PFSK-1 (cell line): ENCODE results near the gene GPR132.

Source experiments
- FOXP2 ChIP-seq: optimal IDR thresholded peaks from 2 replicates; pipeline ENCODE3; 2011; ENCODE audit warnings: borderline replicate concordance, control low read depth, inconsistent platforms; ENCODE audit not compliant: insufficient read depth; ENCODE audit errors: extremely low read length, extremely low read depth
- POLR2AphosphoS5 ChIP-seq: IDR thresholded peaks from 2 replicates; pipeline ENCODE4 v1.6.1; 2012; ENCODE audit warnings: low read depth, mild to moderate bottlenecking, control low read depth, low read length, moderate library complexity
- REST ChIP-seq, 2 experiments: IDR thresholded peaks; 2 replicates each; pipeline versions ENCODE4 v1.6.1 to v1.8.0; 2011 to 2012; ENCODE audit warnings: low read depth in 2 of 2, low read length in 2 of 2, control low read depth in 1 of 2, inconsistent platforms in 1 of 2, mild to moderate bottlenecking in 1 of 2, moderate library complexity in 1 of 2; ENCODE audit not compliant: insufficient read depth in 1 of 2
- SIN3A ChIP-seq: IDR thresholded peaks from 2 replicates; pipeline ENCODE4 v1.6.1; 2012; ENCODE audit warnings: mild to moderate bottlenecking, low read length, moderate library complexity, borderline replicate concordance; ENCODE audit not compliant: insufficient read depth
- TAF1 ChIP-seq: IDR thresholded peaks from 2 replicates; pipeline ENCODE4 v1.6.1; 2012; ENCODE audit warnings: low read length, control low read depth, borderline replicate concordance; ENCODE audit not compliant: insufficient read depth

GPR132 gene

GRCh38 chr14:105062048-105062433 lies 3.2 kb downstream of the GPR132 start:
- TF ChIP-seq FOXP2 (no peak), TAF1 (no peak)

DNA sequence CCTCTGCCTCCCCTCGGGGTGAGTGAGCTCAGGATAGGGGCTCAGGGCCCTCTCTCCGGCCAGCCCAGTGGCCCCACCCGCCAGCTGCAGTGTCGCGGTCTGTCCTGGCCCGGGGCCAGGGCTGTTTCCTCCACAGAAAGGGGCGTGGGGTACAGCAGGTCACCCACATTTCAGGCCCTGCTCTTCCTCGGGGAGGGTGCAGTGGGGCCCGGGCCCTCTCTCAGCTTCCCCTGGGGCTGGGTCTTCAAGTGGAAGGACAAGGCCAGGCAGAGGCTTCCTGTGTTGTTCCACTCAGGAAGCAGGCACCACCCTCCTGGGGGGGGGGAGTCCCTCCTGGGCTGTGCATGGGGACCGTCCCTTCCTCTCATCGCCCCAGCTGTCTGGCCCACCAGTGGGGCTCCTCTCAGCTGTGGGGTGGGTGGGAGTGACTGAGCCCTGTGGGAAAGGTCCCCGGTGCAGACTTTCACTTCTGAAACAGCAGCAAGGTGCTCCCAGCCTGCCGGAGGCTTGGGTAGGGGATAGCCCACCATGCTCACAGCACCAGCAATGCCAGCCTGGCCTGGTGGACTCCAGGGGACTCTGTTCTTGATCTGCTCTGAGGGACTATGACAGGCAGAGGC lies 3.7 kb downstream of the GPR132 start:
- TF ChIP-seq REST (IDR thresholded peaks at IDR 0.05; ENCODE audit: insufficient read depth in 1 of 2, low read depth in 2 of 2, low read length in 2 of 2) (no peak), TAF1 (no peak), SIN3A (no peak), FOXP2 (no peak), POLR2AphosphoS5 (no peak)

DNA sequence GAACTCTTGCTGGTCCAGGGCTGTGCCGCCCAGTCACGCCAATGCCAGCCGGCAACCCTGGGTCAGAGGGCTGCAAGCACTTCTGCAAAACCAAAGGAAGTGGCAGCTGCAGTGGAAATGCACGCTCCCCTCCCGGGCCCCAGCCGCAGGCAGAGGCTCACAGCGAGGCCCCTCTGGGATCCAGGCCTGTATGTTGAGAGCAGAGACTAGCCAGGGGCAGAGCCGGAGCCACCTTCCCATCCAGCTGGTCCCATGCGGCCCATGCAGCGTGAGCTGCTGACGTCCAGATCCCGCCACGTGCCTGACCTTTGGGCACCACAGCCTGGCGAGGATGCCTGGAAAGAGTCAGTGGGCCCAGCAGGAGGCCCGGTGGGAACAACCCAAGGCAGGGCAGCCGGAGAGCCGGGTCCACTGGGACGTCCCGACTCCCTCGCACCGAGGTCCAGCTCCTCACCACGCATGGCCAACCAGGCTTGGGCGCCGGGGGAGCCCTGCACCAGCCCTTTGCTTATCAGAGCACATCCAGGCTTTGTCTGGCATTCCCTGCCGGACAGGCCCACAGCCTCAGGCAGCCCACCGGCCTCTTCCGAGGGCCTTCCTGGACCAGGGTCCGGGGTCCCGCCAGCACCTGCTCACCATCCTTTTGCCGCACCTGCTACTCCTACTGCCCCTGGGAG lies 4.3 kb downstream of the GPR132 start:
- no peak for TF ChIP-seq TAF1
- no peak for TF ChIP-seq SIN3A
- no peak for TF ChIP-seq REST (IDR thresholded peaks at IDR 0.05; ENCODE audit: insufficient read depth in 1 of 2, low read depth in 2 of 2, low read length in 2 of 2)

DNA sequence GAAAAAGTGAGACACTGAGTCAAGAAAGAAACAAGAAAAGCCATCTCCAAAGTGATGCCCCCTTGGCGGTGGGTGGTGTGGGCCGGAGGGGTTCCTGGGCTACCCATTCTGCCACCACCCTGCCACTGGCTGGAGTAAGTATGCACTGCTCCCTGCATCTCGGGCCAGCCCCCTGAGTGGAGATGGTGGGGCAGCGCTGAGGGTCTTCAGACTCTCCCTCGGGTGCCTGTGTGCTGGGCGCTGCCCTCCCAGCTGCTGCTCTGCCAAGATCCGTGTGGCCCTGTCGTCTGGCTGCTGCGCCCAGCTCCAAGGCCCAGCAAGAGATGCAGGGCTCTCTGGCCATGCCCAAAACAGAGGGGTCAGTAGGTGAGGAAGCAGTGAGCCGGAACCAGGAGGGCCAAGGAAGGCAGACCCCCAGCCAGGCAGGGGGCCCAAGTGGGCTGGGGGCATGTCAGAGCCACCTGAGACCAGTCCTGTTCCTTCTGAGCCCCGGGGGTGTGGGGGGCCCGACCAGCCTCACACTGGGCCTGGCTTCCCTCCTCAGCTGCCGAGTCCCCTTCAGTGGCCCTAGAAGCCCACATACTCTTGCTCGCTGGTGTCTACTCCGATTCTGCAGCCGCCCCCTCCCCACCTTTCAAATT lies 5.2 kb downstream of the GPR132 start:
- no peak for TF ChIP-seq POLR2AphosphoS5
- no peak for TF ChIP-seq SIN3A
- TF ChIP-seq TAF1, result no peak
- no peak for TF ChIP-seq FOXP2
- no peak for TF ChIP-seq REST (IDR thresholded peaks at IDR 0.05; ENCODE audit: insufficient read depth in 1 of 2, low read depth in 2 of 2, low read length in 2 of 2)

- no peak for TF ChIP-seq SIN3A
- TF ChIP-seq REST (IDR thresholded peaks at IDR 0.05; ENCODE audit: insufficient read depth in 1 of 2, low read depth in 2 of 2, low read length in 2 of 2), result no peak
- TF ChIP-seq FOXP2, result no peak
- TF ChIP-seq TAF1, result no peak
- TF ChIP-seq POLR2AphosphoS5, result no peak
Observed at GRCh38 chr14:105059035-105059924, 6.0 kb downstream of the GPR132 start.
